Activated naive CD4-positive, alpha-beta T cell (primary cell): ENCODE data around the gene ZMAT1.
"Not testable (repeated sequence)": the region's sequence is repeated elsewhere in the genome, so short reads cannot be mapped to it uniquely, and the experiment has no call there.

Source experiments
- DNase-seq, 4 experiments: peaks; one replicate each; lab custom pipeline; 2025; lab: John Stamatoyannopoulos, UW

ZMAT1 gene

DNA sequence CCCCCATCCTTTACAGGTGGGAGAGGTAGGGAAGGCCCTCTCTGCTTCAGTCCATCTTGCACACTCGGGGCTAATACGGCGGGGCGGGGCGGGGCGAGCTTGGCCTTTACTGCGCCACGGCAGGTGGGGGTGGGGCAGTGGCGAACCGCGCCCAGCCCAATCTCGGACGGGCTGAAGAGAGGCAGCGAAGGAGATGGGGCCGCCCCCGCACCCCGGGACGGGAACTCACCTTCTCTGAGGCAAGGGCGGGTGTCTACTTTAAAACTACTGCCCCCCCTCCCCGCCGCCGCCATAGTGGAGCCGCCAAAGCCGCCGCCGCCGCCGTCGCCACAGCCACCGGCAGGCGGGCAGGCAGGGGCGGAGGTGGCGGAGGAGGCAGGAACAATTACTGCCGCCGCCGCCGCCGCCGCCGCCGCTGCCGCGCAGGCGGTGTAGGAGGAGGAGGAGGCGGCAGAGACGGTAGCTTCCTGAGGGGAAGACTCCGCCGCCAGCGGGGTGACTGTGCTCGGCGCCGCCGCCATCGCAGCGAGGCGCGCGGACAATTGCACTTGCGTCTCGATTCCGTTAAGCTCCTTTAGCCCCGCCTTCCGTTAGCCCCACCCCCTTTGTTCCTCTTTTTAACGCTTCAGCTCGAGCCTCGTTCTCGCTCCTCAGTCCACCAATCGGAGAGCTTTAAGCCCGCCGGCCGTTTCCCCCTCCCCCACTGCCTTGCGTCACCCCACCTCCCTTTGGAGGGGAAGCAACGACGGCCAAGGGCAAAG lies at the start of gene ZMAT1:
TSS of gene ZMAT1 (minus strand) at position 540 of the 761 bp plus-strand sequence. CDS start at position 521, 19 bp downstream.
- DNase-seq: peak; percentile 56 to 87 (median 78)

DNA sequence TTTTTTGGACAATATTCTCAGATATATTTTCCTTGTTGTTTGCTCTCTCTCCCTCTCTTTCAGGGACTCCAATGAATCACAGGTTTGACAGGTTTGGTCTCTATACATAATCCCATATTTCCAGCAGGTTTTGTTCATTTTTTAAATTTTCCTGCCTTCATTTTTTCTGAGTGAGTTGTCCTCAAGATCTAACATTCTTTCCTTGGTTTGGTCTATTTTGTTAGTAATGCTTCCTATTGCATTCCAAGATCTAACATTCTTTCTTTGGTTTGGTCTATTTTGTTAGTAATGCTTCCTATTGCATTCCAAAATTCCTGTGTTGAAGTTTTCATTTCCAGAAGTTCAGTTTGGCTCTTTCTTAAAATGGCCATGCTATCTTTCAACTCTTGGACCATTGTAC lies 45.3 kb upstream of the ZMAT1 start:
- no peak for DNase-seq

DNA sequence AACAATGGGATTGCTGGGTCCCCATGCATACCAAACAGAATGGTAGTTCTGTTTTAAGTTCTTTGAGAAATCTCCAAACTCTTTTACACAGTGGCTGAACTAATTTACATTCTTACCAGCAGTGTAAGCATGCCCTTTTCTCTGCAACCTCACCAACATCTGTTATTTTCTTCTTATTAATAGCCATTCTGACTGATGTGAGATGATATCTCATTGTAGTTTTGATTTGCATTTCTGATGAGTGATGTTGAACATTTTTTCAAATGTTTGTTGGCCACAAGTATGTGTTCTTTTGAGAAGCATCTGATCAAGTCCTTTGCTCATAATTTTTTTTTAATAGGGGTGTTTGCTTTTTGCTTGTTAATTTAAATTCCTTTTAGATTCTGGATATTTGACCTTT lies 41.2 kb upstream of the ZMAT1 start:
- DNase-seq: no peak

DNA sequence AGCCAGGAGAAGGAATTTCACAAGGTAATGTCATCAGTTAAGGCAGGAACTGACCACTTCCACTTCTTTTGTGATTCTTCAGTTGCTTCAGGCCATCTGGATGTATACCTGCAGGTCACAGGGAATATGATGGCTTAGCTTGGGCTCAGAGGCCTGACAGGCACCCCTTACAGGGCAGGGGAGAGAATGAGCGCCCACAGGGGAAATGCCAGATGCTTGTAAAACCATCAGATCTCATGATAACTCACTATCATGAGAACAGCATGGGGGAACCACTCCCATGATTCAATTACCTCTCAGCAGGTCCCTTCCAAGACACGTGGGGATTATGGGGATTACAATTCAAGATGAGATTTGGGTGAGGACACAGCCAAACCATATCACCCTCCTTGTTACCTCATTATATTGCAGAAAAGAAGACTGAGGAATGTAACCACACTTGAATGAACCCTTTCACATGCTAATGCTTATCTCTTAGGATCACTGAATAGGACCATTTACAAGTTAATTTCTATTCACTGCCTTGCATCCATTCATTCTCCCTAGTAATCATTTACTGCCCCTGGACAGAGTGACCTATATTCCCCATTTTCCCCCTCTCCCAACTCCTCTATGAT lies 33.2 kb upstream of the ZMAT1 start:
- DNase-seq: not testable (repeated sequence)

DNA sequence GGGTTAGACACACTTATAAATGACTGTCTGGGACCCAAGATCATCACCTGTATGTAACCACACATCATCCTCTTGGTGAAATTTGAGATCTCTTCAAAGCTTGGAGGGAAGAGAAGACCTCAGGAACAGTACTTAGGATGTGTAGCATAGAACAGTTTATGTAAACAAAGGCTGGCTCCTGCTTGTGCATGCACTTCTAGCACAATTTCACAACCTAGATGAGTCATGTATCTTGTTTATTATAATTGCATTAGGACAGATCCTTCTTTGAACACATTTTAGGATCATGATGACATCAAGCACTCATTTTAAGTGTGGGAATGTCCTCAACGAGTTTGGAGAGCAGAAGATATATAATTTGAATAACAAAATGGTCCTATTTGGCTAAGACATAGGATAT lies 26.3 kb upstream of the ZMAT1 start:
- DNase-seq: no peak

DNA sequence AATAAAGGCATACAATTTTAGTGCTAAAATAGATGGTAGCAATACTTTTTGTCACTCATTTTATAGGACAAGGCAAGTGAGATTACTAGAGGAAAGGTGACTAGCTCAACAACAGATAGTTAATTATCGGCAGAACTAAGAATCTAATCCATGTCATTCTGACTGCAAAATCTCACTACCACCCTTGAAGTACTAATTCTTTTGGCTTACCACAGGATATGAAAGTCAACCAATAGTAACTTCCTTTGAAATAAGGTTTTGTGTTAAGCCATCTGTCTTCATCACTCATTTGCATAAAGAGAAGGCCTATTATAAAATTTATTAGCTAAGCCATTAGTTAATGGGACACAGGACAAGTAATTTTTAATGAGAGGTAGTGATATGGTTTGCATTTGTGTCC lies 25.3 kb upstream of the ZMAT1 start:
- DNase-seq: no peak

DNA sequence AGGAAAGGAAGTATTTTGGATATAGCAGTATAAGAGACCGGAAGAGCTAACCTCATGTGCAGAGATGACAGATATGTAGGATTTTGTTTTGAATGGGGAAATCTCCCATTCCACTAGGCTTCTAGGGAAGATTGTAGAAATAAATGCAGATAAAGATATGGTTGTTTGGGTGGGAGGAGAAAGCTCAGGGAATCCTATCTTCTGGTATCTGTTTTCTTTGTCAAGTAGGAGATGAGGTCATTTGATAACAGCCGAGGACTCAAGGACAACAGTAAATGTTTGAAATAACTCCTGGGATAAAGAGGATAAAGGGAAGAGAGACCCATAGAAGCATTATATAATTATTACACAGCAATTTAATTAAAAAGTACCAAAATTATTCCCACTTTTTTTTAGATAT lies 24.7 kb upstream of the ZMAT1 start:
- no peak for DNase-seq

DNA sequence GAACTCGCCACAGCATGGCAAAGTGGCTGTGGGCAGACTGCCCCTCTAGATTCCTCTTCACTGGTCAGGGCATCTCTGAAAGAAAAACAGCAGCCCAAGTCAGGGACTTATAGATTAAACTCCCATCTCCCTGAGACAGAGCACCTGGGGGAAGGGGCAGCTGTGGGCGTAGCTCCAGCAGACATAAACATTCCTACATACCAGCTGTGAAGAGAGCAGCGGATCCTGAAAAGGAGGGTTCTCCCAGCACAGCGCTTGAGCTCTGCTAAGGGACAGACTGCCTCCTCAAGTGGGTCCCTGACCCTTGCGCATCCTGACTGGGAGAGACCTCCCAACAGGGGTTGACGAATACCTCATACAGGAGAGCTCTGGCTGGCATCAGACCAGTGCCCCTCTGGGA lies 18.8 kb upstream of the ZMAT1 start:
- no peak for DNase-seq

DNA sequence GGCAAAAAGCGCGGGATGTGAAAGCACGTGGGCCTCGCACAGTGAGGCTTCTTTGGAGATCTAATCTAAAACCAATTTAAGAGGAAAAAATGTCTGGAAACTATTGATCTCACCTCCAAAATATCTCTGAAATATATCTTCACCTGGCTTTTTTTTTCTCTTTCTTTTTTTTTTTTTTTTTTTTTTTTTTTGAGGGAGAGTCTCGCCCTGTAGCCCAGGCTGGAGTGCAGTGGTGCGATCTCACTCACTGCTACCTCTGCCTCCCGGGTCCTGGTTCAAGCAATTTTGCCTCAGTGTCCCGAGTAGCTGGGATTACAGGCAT lies 383 bp upstream of the ZMAT1 start:
- no peak for DNase-seq

DNA sequence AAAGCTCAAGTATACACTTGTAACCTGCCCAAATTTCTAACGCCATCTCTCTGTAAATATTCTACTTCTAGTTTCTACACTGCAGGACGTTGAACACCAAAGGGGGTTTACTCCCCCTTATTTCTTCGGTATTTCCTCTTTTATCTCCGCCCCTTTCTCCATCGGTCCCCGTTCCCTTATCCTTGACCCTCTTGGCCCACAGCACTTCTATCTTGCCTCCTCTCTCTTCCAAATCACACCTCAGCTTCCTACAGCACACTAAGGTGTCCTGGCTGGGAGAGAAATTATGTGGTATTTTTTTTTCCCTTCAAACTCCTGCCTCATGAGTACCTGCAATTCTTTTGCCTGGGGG lies 715 bp downstream of the ZMAT1 start:
- DNase-seq: no peak

DNA sequence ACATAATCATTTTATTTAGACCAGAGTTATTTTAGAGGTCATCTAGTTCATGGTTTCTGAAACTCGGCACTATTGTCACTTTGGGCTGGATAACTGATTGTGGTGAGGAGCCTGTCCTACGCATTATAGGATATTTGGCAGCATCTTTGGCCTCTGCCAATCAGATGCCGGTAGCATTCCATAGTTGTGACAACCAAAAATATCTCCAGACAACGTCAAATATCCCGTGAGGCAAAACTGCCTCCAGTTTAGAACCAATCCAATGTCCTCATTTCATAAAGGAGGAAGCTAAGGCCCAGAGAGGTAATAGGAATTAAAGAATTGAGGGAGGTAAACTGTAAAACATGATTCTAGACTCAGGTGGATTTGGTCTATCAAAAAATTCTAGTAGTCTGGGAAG lies 6.1 kb downstream of the ZMAT1 start:
- DNase-seq: no peak

DNA sequence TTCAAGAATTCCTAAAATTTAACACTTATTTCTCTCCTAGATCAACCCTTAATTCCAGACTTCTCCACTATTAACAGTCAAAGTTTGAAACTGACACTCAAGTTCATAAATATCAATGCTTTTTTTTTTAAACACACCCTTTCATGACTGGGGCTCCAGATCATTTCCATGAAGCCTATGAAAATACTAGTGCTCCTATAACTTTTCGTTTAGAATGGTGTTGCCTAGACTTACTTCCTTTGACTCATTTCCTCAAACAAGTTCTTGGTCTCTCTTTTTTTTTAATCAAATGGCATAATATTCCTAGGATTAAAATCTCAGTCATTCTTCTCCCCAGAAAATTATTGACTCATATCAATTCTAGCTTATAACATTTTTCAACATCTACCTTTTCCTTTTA lies 13.1 kb downstream of the ZMAT1 start:
- no peak for DNase-seq

DNA sequence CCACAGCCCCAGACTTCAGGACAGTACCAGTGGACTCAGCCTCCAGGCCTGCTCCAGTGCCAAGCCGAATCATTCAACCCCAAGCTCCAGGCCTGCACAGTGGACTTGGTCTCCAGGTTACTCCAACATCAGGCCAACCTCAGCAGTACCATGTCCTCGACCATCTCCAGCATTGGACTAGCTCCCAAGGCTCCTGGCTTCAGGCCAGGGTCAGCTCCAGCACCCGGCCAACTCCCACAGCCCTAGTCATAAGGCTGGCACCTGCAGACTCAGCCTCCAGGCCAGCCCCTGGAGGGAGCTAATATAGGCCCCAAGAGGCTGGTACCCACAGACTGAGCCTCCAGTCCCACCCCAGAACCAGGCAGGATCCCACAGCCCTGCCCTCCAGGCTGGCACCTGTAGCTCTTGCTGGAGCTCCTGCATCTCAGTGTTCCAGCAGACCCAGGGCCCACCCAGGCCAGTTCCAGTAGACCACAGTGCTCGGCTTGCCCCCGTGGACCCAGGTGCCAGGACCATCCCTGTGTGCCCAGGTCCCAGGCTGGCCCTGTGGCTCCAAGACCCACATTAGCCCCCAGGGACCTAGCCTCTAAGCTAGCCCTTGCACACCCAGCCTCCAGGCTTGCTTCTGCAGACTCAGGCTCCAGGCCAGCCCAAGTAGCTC lies 25.6 kb downstream of the ZMAT1 start:
- DNase-seq: no peak

DNA sequence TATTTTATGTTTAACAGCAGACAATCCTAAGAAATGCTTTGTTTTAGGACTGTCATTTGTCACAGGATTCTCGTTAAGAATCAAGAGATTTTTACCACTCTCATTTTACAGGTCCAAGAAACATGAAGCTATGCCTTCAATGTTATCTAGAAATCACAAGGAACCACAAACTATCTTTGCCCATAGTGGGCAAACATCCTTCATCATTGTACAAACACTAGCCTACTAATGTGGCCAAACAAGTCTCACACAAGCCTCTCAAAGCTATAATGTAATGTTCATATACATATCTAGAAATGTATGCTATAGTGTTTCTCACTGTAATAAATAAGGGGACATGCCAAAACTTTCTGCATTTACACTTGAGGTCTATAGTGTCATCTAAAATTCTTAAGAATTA lies 26.8 kb downstream of the ZMAT1 start:
- DNase-seq: no peak
